Cardiac fibroblast (primary cell): ENCODE data around the gene ADAM15.

Experiments
- DNase-seq, 2 donors: peaks; one replicate each; pipeline versions ENCODE4 v3.0.0 to v3.0.0-alpha.2; 2010; ENCODE audit warnings: low read depth in 2 of 2
- H3K4me3 ChIP-seq, 2 donors: replicated peaks in 1 of 2; 1 replicate in 1 of 2; 2 replicates in 1 of 2; pipeline ENCODE4 v1.5.1; 2011; ENCODE audit warnings: low read depth in 2 of 2, low read length in 2 of 2, mild to moderate bottlenecking in 2 of 2, moderate library complexity in 1 of 2
- CTCF ChIP-seq: IDR thresholded peaks from one replicate; pipeline ENCODE4 v1.5.1; 2011; ENCODE audit warnings: low read depth, mild to moderate bottlenecking, low read length, inconsistent platforms

The ADAM15 gene

GRCh38 chr1:155094622-155094948 is 43.5 kb downstream of the ADAM15 start:
- H3K4me3 ChIP-seq, result no peak overlapping the region
- DNase-seq, result no peak
- TF ChIP-seq CTCF, result no peak

GRCh38 chr1:155099331-155099730 is 48.2 kb downstream of the ADAM15 start:
- TF ChIP-seq CTCF, result no peak
- no peak for DNase-seq
- no peak overlapping the region for H3K4me3 ChIP-seq

GRCh38 chr1:155103325-155103724 is 52.2 kb downstream of the ADAM15 start:
- H3K4me3 ChIP-seq, result no peak overlapping the region
- no peak for TF ChIP-seq CTCF
- DNase-seq, result no peak

- DNase-seq, result no peak
Measured at GRCh38 chr1:155104605-155105534, 53.8 kb downstream of the ADAM15 start.

GRCh38 chr1:155105604-155106011 is 54.5 kb downstream of the ADAM15 start:
- TF ChIP-seq CTCF, result no peak
- DNase-seq, result peak; percentile 20 to 88
- no peak overlapping the region for H3K4me3 ChIP-seq

More at GRCh38 chr1:155104605-155105534, 53.8 kb downstream of the ADAM15 start:
- H3K4me3 ChIP-seq, result no peak overlapping the region
- TF ChIP-seq CTCF, result no peak

- TF ChIP-seq CTCF, result no peak
- DNase-seq, result no peak
Measured at GRCh38 chr1:155106862-155107261, 55.7 kb downstream of the ADAM15 start.

More at GRCh38 chr1:155106862-155107261, 55.7 kb downstream of the ADAM15 start:
- no peak overlapping the region for H3K4me3 ChIP-seq
